ENCODE results near the gene GPD2.

The GPD2 gene

DNA sequence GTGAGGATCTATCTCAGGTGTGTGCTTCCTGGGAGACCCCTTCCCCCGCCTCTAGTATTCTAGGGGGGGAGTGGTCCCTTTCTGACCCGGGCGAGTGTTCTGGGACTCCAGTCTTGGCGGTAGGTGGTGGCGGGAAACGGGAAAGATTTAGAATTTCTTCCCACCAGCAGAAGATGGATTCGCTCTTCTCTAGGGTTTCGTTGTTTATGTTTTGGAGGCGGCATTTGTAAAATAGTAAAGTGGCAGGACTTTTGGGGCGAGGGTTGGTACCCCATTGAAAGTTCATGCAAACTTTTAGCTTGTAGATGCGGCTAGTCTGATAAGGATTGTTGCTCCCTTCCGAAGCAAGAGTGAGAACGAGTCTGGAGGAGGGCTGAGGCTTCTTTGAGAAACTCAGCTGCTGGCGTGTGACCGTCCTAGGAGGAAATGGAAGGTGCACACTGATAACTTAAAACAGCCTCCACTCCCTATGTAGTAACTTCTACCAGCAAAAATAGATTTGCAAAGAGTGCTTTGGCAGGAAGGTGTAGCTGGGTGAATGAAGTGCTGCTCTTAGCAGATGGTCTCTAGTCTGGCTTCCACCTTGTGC lies 412 bp downstream of the GPD2 start:
- DNase-seq (ENCODE audit: low spot score) = no peak

DNA sequence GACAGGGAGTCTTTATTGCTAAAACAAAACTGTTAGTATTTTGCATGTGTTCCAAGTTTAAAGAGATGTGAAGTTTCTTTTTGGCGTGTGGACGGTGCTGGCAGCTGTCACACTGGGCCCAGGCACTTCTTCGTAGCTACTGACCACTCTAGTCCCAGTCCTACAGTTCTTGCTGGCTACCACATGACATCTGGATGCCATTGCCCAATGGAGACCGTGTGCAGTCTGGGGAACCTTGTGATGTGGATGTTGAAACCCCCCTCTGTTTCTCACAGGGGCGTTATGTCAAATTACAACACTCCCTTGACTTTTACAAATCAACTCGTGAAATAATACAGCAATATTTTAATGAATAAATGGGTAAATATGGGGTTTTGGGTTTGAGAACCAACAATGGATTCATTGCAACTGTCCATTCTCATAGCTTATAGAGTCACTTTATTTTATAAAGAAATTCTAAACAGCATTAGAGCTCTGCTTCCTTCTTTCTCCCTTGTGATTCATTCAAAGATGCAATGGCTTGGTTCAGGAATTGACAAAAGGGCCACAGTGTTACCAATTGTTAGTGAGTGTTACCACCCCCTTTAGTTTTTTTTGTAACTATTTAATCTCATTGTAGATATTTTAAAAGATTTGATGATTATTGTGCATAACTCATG lies 1.2 kb downstream of the GPD2 start:
- no peak for DNase-seq (ENCODE audit: low spot score)

DNA sequence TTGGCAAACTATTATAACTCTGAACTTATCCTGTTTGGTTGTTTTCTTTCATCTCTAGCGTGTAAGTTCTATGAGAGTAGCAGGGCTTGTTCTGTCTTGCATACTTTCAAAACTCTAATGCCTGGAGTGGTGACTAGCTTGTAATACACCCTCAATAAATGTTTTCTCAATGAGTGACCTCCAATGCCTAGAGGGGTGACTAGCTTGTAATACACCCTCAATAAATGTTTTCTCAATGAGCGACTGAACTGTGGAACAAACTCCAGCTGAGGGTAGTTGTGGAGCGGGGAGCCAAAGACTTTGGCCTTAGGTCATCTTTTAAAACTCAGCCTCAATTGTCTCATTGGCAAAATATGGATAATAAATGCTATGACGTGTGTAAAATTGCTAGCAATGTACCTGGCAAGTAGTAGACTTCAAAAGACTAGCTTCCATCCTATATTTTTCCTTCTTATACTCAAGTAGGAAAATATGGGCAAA lies 1.8 kb downstream of the GPD2 start:
- no peak for DNase-seq (ENCODE audit: low spot score)

DNA sequence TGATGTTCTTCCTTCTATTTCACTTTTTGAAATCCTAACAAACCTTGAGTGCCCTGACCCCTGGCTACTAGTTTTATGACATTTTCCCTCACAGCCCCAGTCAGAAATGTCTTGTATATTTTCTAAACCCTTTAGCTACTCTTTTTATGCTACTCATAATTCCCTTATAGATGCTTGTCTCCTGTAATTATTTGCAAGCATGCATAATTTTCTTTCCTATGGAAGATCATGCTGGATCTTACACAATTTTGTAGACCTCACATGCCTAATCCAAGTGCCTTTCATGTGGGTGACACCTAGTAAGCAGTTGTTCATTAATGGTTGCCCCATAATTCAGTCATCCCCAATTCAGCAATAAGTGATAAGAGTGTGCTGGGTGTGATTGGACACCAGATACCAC lies 6.9 kb downstream of the GPD2 start:
- no peak for DNase-seq (ENCODE audit: low spot score)

DNA sequence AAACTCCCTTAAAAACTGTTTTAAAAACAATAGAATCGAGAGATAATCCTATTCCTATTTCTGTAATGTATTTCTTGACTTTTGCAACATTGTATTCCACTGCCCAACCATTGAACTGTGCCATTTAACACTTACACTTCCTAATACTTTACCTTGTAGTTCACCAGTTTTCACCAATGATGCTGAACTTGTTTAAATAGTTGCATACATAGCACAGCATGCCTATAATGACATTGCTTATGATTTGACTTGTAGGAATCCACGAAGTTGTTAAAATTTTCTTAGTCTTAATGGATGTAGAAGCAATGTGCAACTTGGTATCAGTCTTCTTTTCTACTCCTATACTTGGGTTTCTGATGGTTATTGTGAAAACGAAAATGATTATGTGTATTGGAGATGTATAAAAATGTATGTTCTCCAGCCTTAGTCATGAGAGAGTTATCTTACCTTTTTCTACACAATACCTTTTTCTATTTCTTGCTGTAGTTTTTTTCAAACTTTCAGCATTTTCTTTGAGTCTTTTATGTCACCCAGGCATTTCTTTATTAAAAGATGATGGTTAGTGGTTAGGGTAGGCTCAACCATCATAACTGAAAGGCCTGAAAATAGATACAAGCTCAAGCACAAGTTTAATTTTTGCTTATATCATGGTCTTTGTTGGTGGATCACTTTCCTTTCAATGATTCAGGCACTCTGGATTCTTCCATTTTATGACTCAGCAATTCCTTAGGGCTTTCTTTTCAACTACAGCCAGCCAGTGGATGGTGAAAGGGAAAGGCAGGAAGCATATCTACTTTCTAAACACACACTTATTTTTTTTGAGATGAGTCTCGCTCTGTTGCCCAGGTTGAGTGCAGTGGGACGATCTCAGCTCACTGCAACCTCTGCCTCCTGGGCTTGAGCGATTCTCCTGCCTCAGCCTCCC lies 9.4 kb downstream of the GPD2 start:
- no peak for DNase-seq (ENCODE audit: low spot score)

DNA sequence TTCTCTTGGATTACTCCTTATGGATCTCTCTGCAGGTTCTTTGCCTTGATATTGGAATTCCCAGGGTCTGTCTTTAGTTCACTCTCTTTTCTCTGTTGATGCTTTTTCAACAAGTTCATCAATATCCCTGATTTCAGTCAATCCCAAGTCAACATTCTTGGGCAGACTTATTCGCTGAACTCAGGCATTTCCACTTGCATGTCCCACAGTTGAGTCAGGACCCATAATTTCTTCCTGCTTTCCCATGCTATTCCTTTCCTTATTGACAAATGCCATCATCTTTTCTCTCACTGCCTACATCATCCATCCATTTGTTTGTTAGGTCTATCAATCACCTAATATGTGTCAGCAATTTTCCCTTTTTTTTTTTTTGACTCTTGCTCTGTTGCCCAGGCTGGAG lies 11.6 kb downstream of the GPD2 start:
- no peak for DNase-seq (ENCODE audit: low spot score)

DNA sequence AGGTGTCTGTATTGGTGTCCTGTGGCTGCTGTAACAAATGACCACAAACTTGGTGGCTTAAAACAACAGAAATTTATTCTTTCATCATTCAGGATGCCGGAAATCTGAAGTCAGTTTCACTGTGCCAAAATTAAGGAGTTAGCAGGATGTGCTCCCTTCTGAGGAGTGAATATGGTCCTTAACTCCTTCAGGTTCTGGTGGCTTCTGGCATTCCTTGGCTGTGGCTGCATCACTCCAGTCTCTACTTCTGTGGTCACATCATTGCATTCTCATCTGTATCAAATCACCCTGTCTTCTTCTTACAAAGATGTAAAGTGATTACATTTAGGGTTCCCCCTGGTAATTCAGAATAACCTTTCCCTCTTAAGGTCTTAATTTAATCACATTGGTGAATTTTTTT lies 12.6 kb downstream of the GPD2 start:
- no peak for DNase-seq (ENCODE audit: low spot score)

DNA sequence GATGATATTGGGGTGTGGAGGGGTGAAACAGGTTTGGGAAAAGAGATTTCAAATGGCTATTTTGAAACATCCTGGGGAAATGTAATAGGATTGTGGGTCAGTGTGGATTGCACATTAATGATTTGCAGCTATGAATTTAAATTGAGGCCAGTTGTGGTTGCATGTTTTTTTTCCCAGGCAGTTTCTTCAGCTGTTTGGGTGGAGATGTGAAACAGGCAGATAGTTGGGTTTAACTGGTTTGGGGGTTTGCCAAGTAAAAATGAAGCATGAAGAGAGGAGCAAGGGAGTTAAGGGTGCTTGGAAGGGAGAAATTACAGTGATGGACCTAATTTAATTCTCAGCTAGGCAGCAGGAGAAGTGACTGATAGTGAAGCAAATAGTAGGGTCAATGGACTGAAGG lies 16.8 kb downstream of the GPD2 start:
- DNase-seq (ENCODE audit: low spot score) = no peak

DNA sequence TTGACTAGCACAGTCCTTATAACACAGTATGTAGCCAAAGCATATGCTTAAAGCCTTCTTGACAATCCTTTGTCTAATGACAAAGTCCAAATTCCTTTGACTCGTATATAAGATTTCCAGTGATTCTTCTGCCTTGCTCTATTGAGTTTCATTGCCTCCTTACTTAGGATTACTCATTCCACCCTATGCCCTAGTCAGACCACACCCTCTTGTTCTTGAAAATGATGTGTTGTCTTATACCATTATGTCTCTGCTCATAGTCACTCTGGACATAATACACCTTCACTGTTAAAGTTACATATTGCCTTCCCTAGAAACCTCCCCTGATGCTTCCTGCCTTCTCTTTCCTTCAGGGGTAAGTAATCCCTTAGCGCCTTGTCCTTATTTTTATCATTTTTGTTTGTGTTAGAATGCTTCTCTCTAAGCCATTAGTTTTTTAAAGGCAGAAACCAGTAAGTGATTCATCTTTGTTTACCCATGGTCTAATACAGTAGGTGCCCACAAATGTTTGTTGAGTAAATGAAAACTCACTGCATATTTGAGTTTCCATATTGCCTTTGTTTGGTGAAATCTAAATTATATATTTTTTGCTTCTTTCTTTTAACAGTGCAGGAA lies 19.3 kb downstream of the GPD2 start:
- DNase-seq (ENCODE audit: low spot score) = no peak

DNA sequence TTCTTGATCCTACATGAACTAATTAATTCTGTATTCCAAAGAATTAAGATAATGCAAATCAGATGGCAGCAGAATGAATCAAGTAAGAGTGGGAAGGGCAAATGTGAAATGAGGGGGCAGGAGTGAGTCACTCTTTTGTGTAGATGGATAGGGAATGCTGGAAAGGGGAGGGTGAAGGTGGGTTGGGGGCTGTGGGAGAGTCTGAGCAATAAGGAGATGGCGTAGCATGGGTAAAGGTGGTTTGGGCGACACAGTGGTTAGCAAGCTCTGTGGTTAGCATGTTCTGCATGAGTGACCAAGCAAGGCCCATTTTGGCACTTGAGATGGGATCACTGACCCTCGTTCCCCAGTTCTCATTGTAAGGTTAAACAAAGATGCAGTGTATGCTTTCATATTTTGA lies 20.4 kb downstream of the GPD2 start:
- DNase-seq (ENCODE audit: low spot score) = no peak

DNA sequence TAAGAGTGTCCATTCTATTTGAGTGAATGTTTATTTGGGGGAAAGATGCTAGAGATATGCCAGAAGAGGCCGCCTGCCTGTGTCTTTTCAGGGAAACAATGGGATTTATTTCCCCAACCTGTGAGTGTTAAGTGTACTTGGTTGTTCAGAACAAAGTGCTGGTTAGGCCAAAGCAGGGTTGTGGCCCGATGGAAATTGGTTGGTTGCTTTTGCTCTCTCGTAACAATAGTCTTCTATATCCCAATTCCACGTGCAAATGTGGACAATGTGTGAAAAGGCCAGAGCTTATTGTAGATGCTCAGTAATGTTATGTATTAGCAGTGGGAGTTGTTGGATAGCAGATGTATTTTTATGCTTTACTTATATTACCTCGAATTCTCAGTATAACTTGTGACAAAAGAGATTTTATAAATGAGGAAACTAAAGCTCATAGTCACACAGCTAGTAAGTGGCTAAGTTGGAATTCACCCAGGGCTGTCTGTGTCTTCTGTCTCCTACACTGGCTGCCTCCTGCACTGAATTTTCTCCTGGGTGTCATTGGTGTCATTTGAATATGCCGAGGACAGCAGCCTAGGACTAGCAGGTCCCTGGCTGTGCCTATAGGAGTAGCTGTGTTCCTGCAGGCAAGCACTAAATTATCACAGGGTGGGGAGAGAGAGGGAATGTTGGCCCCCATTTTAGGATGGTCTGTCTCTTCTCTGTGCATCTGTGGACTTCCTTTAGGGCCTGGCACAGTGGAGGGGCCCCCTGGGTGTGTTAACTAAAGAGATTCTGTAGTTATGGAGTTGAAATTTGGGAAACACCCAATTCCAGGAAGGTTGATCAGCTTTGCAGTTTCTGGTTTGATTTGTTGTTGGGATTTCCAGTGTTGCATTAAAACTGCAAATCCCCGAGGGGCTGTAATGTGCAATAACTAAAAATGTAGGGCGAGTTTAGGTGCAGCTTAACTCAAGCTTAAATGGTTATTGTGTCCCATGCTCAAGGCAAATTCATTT lies 21.6 kb downstream of the GPD2 start:
- DNase-seq (ENCODE audit: low spot score) = no peak

DNA sequence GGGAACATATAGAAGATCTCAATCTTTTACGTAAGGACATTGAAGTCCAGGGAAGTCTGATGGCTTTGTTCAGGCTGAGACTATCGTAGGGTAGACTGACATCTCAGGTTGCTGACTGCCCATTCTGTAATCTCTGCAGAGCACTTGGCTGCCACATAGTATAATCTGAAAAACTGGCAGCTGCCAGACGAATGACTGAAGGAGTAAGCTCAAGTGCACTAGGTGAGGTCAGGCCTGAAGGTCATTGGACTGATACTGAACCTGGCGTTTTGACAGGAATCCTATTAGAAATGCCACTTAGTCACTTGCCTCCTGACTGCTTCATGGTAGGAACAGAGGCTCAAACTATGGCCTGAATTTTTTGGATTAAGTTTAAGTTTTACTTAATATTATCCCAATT lies 23.5 kb downstream of the GPD2 start:
- no peak for DNase-seq (ENCODE audit: low spot score)

DNA sequence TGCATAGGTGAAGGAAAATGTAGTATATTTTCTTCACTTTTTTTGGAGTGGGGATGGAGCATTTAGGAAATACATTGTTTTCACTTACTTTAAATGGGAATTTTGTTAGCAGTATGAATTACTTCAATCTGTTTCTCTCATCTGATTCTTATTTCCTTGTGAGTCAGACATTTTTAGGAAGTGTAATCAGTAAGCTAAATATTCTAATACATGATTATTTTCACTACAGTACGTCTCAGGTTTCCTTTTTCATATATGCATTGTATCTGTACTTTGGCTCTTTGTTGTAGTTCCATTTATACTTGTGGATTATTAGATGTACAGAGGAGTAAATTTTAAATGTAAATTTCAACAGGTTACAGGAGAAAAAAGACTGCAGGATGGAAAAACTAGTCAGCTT lies 27.9 kb downstream of the GPD2 start:
- DNase-seq (ENCODE audit: low spot score) = no peak

DNA sequence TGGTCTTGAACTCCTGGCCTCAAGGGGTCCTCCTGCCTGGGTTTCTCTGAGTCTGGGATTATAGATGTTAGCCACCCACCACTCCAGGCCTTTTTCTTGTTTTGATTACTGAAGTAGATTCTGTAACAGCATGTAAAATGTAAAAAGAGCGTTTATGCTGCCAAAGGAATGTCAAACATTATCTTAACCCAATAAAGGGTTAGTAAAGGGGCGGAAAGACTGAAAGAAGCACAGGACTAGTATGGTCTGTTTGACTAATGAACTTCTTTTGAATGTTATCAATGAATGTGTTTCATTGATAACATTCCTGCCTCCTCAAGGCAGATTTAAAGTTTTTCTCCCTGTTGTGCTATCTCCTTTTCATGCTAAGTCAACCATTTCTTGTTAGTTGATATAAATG lies 29.4 kb downstream of the GPD2 start:
- DNase-seq (ENCODE audit: low spot score) = no peak

DNA sequence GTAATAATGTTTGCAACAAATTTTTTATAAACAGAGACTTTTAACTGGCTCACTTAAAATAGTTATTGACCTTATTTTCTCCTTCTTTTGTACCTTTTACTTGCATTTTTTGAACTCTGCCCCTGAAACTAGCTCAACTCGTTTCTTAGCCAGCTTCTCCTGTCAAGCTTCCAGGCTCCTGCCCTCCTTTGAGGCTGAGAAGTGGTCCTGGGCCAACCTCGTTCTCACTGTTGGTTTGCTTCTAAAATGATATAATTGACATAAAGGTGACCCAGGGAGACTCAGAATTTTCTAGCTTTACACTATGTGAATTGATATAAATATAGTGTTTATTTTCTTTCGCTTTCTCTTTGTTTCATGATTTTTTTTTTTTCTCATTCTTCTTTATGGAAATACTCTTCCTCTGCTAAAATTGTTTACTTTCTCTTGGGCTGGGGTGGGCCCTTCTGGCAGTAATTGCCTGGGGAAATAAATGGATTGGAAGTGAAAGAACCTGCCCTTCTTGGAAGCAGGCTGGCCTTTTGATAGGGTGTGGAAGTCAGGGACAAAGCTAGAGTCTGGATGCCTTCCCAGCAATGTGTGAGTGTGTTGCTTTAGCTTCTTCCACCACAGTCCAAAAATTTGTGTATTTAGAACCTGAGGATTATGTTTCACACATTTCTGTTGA lies 30.7 kb downstream of the GPD2 start:
- no peak for DNase-seq (ENCODE audit: low spot score)

DNA sequence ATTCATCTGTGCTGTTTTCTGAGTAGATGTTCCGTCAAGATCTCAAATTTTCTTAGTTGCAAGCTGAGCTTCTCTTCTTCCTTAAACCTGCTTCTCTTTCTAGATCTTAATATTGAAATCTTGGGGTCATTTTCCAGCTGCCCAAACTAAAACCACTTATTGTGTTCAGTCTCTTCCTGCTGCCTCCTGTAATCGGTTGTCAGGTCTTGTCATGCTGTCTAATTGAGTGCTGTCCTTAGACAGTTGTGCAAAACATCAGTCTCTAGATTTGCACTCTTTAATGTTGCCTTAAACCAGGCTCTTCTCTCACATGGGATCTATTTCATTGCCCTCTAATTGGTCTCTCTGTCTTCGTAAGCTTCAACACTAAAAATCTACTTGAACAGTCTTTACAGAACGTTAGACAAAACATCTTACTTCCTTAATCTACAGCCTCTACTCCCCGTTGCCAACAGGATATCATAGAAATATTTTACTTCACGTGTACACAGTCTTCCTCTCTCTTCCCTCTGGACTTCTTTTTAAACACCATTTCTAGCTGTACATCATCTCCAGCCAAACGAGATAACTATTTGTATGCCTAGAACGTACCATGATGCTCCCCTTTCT lies 34.9 kb downstream of the GPD2 start:
- no peak for DNase-seq (ENCODE audit: low spot score)

DNA sequence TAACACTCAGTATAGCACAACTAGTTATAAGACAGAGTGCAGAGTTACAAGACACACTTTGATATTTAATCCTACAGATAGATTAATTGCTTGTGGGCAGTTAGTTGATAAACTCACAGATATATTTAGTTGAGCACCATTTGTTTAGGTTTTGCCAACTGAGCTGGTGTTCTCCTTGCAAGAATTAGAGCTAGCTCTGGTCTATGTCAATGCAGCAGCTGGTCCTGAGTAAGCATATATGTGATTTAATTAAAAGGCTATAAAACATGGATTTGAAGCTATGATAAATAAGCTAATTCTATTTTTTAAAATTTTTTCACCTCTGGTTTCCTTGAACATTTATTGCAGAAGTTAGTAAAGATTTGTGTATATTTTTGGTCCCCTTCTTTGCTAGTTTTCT lies 35.6 kb downstream of the GPD2 start:
- no peak for DNase-seq (ENCODE audit: low spot score)

DNA sequence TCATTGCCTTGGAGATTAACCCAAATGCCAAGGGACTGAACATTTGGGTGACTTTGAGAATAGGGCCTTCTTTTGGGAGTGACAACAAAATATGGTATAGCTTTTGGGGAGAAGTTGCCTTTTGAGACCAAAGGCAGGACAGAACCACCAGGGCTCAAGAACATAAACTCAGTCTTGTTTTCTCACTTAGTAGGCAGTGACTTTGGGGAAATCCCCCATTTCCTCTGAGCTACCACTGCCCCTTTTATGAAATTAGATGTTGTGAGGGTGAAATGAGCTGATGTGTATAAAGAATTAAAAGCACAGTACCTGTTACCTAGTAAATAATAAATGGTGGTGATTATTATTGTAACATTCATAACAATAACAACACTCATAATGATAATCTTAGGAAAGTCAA lies 36.5 kb downstream of the GPD2 start:
- DNase-seq (ENCODE audit: low spot score) = no peak

DNA sequence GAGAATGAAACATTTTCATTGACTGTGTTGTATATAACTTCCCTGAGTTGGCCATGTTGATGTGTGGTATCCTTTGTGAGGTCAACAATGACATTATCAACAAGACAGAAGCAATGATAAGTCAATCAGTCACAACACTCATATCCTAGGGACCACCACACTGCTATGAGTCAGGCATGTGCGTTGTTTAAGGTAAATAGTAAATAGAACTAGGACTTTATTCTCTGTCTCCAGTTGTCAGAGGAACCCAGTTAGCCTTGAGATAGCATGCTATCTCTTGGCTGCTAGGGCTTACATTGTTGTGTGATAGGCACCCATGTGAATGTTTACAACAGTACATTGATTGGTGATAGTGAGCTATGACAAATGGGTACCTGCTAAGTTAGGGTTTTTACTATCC lies 37.3 kb downstream of the GPD2 start:
- no peak for DNase-seq (ENCODE audit: low spot score)

DNA sequence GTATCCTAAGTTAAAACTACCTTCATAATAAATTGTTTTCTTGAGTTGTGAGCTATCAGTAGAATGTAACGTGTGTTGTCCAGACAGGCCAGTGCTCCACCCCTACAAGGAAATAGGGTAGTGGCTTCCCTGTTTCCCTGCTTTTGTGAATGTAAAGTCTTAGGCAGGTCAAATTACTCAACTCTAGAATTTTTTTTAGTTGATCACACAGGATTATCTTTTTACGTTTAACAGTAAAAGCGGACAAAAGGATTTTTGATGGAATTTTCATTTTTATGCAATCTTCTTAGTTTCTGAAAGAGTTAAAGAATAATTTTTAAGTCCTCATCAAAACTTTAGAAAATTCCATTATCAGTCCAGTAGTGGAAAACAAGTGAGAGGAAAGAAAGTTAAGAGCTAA lies 38.2 kb downstream of the GPD2 start:
- no peak for DNase-seq (ENCODE audit: low spot score)

Measured in D341Med (cell line).